ENCODE measurements around the gene NPAS4.

The NPAS4 gene

GRCh38 chr11:66471142-66471541, 50.3 kb downstream of the NPAS4 start (continued):
- TF ChIP-seq SETDB1 (IDR thresholded peaks at IDR 0.05; ENCODE audit: insufficient read length, low read length), result no peak

- TF ChIP-seq ZNF157 (tag by site-specific recombination; IDR thresholded peaks at IDR 0.05) (no peak), ZIC2 (tag by site-specific recombination; IDR thresholded peaks at IDR 0.05) (no peak), ZNF747 (tag by site-specific recombination; IDR thresholded peaks at IDR 0.05) (no peak), CTCF (tag by site-specific recombination; IDR thresholded peaks at IDR 0.05) (no peak), ELK4 (IDR thresholded peaks at IDR 0.05; ENCODE audit: borderline replicate concordance, low read depth, low read length) (no peak), ZNF112 (tag by site-specific recombination; IDR thresholded peaks at IDR 0.05) (no peak), ZNF433 (tag by site-specific recombination; IDR thresholded peaks at IDR 0.05; ENCODE audit: low read depth) (no peak), YY2 (tag by site-specific recombination; IDR thresholded peaks at IDR 0.05) (no peak), ZBTB49 (tag by site-specific recombination; IDR thresholded peaks at IDR 0.05; ENCODE audit: low read depth) (no peak), ZNF555 (tag by site-specific recombination; conservative IDR thresholded peaks at IDR 0.05) (no peak), PRDM10 (tag by site-specific recombination; IDR thresholded peaks at IDR 0.05) (no peak), ZNF501 (tag by site-specific recombination; IDR thresholded peaks at IDR 0.05) (no peak), ZNF214 (tag by site-specific recombination; IDR thresholded peaks at IDR 0.05; ENCODE audit: borderline replicate concordance) (no peak)
- Histone ChIP-seq H3K4me1 (ENCODE audit: control insufficient read depth, insufficient read depth, low read length) (no peaks in the 10 kb centered on the region), H3K9me3 (ENCODE audit: control insufficient read depth, insufficient read depth, low read depth, low read length) (no peaks in the 10 kb centered on the region), H3K27ac (ENCODE audit: extremely low read depth, low read depth, low read length) (no peak overlapping the region), H3K36me3 (ENCODE audit: control insufficient read depth in 2 of 2, insufficient read depth in 1 of 2, low read length in 2 of 2) (peaks cover 0 to 62% of the 10 kb centered on the region in 2 experiments; a peak in 2 of 3 replicates), H3K4me3 (ENCODE audit: low read depth, low read length) (no peak overlapping the region)
- POLR2A ChIA-PET, result no interaction called here
- CTCF ChIA-PET, result no interaction called here
These were observed 51.2 kb downstream of the NPAS4 start for GRCh38 chr11:66472054-66472453.

- Histone ChIP-seq H3K4me3 (ENCODE audit: low read depth, low read length) (no peak overlapping the region), H3K27ac (ENCODE audit: extremely low read depth, low read depth, low read length) (no peak overlapping the region), H3K9me3 (ENCODE audit: control insufficient read depth, insufficient read depth, low read depth, low read length) (no peaks in the 10 kb centered on the region), H3K36me3 (ENCODE audit: control insufficient read depth in 2 of 2, insufficient read depth in 1 of 2, low read length in 2 of 2) (peaks cover 0 to 62% of the 10 kb centered on the region in 2 experiments; a peak in 2 of 3 replicates), H3K4me1 (ENCODE audit: control insufficient read depth, insufficient read depth, low read length) (no peaks in the 10 kb centered on the region)
- POLR2A ChIA-PET, result interaction anchor here (0.7 kb wide), 1 partner anchor 11 kb away, joined by 3 read pairs; no protein-coding TSS in a partner anchor
- CTCF ChIA-PET, result no interaction called here
- TF ChIP-seq ZNF48 (tag by site-specific recombination; IDR thresholded peaks at IDR 0.05) (no peak), PRDM6 (tag by site-specific recombination; IDR thresholded peaks at IDR 0.05) (no peak), KLF8 (tag by site-specific recombination; IDR thresholded peaks at IDR 0.05) (no peak), ZNF391 (tag by site-specific recombination; IDR thresholded peaks at IDR 0.05; ENCODE audit: borderline replicate concordance, low read depth) (no peak), ZNF140 (tag by site-specific recombination; IDR thresholded peaks at IDR 0.05) (no peak)
These were observed 52.3 kb downstream of the NPAS4 start for GRCh38 chr11:66473167-66473566.
